ENCODE measurements around the gene KLHL6. TPM values are rescaled to one million over a fixed set of nuclear protein-coding genes. Genes with fewer than 3 reads are reported as not detected.

KLHL6 gene
- total RNA-seq, 1 experiment from 2014 or later: 0.11 TPM

GRCh38 chr3:183539811-183540210 lies 15.7 kb downstream of the KLHL6 start:
- ATAC-seq (no peak), DNase-seq (ENCODE audit: low spot score) (no peak)
- no peak overlapping the region for H3K27ac Mint-ChIP-seq
- no peak overlapping the region for H3K4me3 Mint-ChIP-seq
- peaks cover 93% of the 10 kb centered on the region for H3K27me3 Mint-ChIP-seq (ENCODE audit: low read depth)
- no peaks in the 10 kb centered on the region for H3K9me3 Mint-ChIP-seq
- TF ChIP-seq FOXK1 (CRISPR knock-in tag; IDR thresholded peaks at IDR 0.05) (no peak), NFE2L1 (CRISPR knock-in tag; IDR thresholded peaks at IDR 0.05) (no peak), NFYB (CRISPR knock-in tag; conservative IDR thresholded peaks at IDR 0.05; ENCODE audit: low read depth) (no peak), NR1H2 (CRISPR knock-in tag; IDR thresholded peaks at IDR 0.05) (no peak), HMGA2 (CRISPR knock-in tag; IDR thresholded peaks at IDR 0.05) (no peak), MXD4 (CRISPR knock-in tag; IDR thresholded peaks at IDR 0.05; ENCODE audit: borderline replicate concordance) (no peak), CREB1 (CRISPR knock-in tag; IDR thresholded peaks at IDR 0.05) (no peak), ELF4 (CRISPR knock-in tag; IDR thresholded peaks at IDR 0.05; ENCODE audit: low read depth) (no peak), ZNF263 (CRISPR knock-in tag; IDR thresholded peaks at IDR 0.05; ENCODE audit: low read depth) (no peak), TP53 (CRISPR knock-in tag; IDR thresholded peaks at IDR 0.05) (no peak)
- TF ChIP-seq, protein P1, sequence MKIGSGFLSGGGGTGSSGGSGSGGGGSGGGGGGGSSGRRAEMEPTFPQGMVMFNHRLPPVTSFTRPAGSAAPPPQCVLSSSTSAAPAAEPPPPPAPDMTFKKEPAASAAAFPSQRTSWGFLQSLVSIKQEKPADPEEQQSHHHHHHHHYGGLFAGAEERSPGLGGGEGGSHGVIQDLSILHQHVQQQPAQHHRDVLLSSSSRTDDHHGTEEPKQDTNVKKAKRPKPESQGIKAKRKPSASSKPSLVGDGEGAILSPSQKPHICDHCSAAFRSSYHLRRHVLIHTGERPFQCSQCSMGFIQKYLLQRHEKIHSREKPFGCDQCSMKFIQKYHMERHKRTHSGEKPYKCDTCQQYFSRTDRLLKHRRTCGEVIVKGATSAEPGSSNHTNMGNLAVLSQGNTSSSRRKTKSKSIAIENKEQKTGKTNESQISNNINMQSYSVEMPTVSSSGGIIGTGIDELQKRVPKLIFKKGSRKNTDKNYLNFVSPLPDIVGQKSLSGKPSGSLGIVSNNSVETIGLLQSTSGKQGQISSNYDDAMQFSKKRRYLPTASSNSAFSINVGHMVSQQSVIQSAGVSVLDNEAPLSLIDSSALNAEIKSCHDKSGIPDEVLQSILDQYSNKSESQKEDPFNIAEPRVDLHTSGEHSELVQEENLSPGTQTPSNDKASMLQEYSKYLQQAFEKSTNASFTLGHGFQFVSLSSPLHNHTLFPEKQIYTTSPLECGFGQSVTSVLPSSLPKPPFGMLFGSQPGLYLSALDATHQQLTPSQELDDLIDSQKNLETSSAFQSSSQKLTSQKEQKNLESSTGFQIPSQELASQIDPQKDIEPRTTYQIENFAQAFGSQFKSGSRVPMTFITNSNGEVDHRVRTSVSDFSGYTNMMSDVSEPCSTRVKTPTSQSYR (CRISPR knock-in tag; IDR thresholded peaks at IDR 0.05): no peak
- no peaks in the 10 kb centered on the region for H3K36me3 Mint-ChIP-seq
- H3K4me1 Mint-ChIP-seq: peaks cover 18% of the 10 kb centered on the region
- POLR2A ChIA-PET: no interaction called here
- CTCF ChIA-PET: no interaction called here

DNA sequence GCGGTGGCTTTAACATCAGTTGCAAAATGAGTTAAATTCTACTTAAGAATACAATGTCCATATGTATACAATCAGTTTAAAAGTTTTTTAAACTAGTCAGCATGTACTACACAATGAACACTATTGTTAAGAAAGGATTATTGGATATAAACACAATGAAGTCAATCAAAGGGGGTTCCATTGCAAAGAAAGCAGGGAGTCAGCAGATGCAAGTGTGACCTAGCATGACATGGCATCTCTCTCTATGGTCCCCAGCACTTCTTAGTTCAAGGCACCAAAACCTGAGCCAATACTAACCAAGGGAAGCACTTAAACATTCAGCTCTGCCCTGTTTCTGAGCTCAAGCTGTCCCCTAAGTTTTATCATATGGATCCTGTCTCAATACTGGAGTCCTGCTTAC lies 17.0 kb downstream of the KLHL6 start:
- POLR2A ChIA-PET: no interaction called here
- TF ChIP-seq MXD4 (CRISPR knock-in tag; IDR thresholded peaks at IDR 0.05; ENCODE audit: borderline replicate concordance): no peak
- TF ChIP-seq CTCF (IDR thresholded peaks at IDR 0.05): no peak
- TF ChIP-seq GRHL2 (CRISPR knock-in tag; IDR thresholded peaks at IDR 0.05; ENCODE audit: insufficient replicate concordance, severe bottlenecking): no peak
- TF ChIP-seq, protein P2, sequence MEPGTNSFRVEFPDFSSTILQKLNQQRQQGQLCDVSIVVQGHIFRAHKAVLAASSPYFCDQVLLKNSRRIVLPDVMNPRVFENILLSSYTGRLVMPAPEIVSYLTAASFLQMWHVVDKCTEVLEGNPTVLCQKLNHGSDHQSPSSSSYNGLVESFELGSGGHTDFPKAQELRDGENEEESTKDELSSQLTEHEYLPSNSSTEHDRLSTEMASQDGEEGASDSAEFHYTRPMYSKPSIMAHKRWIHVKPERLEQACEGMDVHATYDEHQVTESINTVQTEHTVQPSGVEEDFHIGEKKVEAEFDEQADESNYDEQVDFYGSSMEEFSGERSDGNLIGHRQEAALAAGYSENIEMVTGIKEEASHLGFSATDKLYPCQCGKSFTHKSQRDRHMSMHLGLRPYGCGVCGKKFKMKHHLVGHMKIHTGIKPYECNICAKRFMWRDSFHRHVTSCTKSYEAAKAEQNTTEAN (CRISPR knock-in tag; IDR thresholded peaks at IDR 0.05): no peak
- TF ChIP-seq ZNF317 (CRISPR knock-in tag; IDR thresholded peaks at IDR 0.05; ENCODE audit: borderline replicate concordance, low read depth): no peak
- no peak for TF ChIP-seq HMGXB4 (CRISPR knock-in tag; IDR thresholded peaks at IDR 0.05)
- TF ChIP-seq NFE2L1 (CRISPR knock-in tag; IDR thresholded peaks at IDR 0.05): no peak
- TF ChIP-seq SOX15 (CRISPR knock-in tag; IDR thresholded peaks at IDR 0.05): no peak
- TF ChIP-seq, protein P3, sequence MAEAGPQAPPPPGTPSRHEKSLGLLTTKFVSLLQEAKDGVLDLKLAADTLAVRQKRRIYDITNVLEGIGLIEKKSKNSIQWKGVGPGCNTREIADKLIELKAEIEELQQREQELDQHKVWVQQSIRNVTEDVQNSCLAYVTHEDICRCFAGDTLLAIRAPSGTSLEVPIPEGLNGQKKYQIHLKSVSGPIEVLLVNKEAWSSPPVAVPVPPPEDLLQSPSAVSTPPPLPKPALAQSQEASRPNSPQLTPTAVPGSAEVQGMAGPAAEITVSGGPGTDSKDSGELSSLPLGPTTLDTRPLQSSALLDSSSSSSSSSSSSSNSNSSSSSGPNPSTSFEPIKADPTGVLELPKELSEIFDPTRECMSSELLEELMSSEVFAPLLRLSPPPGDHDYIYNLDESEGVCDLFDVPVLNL (CRISPR knock-in tag; IDR thresholded peaks at IDR 0.05; ENCODE audit: borderline replicate concordance, low read depth): no peak
- TF ChIP-seq ETV6 (CRISPR knock-in tag; IDR thresholded peaks at IDR 0.05): no peak
- no peak for TF ChIP-seq CREB1 (CRISPR knock-in tag; IDR thresholded peaks at IDR 0.05)
- TF ChIP-seq ESRRA (CRISPR knock-in tag; IDR thresholded peaks at IDR 0.05; ENCODE audit: borderline replicate concordance): no peak
- no peak for TF ChIP-seq ZNF423 (CRISPR knock-in tag; IDR thresholded peaks at IDR 0.05)
- no peak for TF ChIP-seq NFYB (CRISPR knock-in tag; conservative IDR thresholded peaks at IDR 0.05; ENCODE audit: low read depth)
- TF ChIP-seq ZNF425 (CRISPR knock-in tag; conservative IDR thresholded peaks at IDR 0.05): no peak
- CTCF ChIA-PET: no interaction called here
- DNase-seq (ENCODE audit: low spot score) (no peak), ATAC-seq (no peak)
- Mint-ChIP-seq H3K36me3 (no peaks in the 10 kb centered on the region), H3K9me3 (no peaks in the 10 kb centered on the region), H3K27ac (no peak overlapping the region), H3K27me3 (ENCODE audit: low read depth) (peaks cover 95% of the 10 kb centered on the region), H3K4me3 (no peak overlapping the region), H3K4me1 (peaks cover 17% of the 10 kb centered on the region)
